OCI-LY1 (cell line): ENCODE measurements around the gene CD82.

Source experiments
- EZH2 ChIP-seq: fragments of 200-600 bp; sonication (generic), shearing (Covaris generic); IDR thresholded peaks from 2 replicates; pipeline ENCODE4 v1.8.0; 2017; ENCODE audit warnings: borderline replicate concordance, mixed run types, mild to moderate bottlenecking, antibody characterized with exemption, low read length, moderate library complexity, mixed read lengths
- TF ChIP-seq, protein P1 (sequence below): fragments of 200-600 bp; sonication (generic), shearing (Covaris generic); IDR thresholded peaks from 2 replicates; pipeline ENCODE4 v1.5.1; 2017; ENCODE audit warnings: mild to moderate bottlenecking, antibody characterized with exemption, low read length, moderate library complexity, mixed read lengths

DNA sequence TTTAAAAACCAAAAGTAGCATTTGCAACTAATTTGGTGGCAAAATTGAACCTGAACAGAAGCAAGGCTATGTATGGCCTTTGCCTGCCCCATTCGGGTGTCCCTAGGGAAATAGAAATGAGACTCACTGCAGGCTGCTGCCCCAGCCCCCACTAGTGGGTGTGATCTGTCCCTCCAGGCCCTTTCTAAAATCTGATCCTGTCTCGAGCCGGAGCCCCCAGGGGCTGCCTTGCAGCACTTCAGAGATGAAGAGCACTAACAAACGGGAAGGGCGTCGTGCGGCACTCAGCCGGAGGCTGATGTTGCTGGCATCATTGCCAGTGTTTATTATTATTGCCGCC, 43.2 kb downstream of the CD82 start:
- TF ChIP-seq, protein P1, sequence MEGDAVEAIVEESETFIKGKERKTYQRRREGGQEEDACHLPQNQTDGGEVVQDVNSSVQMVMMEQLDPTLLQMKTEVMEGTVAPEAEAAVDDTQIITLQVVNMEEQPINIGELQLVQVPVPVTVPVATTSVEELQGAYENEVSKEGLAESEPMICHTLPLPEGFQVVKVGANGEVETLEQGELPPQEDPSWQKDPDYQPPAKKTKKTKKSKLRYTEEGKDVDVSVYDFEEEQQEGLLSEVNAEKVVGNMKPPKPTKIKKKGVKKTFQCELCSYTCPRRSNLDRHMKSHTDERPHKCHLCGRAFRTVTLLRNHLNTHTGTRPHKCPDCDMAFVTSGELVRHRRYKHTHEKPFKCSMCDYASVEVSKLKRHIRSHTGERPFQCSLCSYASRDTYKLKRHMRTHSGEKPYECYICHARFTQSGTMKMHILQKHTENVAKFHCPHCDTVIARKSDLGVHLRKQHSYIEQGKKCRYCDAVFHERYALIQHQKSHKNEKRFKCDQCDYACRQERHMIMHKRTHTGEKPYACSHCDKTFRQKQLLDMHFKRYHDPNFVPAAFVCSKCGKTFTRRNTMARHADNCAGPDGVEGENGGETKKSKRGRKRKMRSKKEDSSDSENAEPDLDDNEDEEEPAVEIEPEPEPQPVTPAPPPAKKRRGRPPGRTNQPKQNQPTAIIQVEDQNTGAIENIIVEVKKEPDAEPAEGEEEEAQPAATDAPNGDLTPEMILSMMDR: no peak
- TF ChIP-seq EZH2: no peak
